Body of pancreas (tissue), 4 donors: ENCODE results near the gene C19orf73.

Experiments
- POLR2A ChIP-seq, 3 donors: fragments of 450-650 bp; IDR thresholded peaks; one replicate each; pipeline ENCODE4 v1.6.1; 2016; ENCODE audit warnings: antibody characterized with exemption in 3 of 3, mild to moderate bottlenecking in 2 of 3
- TF ChIP-seq, protein P1 (sequence below), 7 experiments: fragments of 450-650 bp in 4 of 7; fragments of 200-600 bp in 3 of 7; sonication (generic) in 3 of 7; IDR thresholded peaks; one replicate each; pipeline ENCODE4 v1.5.1; 2016 to 2019; ENCODE audit warnings: antibody characterized with exemption in 7 of 7

- TF ChIP-seq, protein P1, sequence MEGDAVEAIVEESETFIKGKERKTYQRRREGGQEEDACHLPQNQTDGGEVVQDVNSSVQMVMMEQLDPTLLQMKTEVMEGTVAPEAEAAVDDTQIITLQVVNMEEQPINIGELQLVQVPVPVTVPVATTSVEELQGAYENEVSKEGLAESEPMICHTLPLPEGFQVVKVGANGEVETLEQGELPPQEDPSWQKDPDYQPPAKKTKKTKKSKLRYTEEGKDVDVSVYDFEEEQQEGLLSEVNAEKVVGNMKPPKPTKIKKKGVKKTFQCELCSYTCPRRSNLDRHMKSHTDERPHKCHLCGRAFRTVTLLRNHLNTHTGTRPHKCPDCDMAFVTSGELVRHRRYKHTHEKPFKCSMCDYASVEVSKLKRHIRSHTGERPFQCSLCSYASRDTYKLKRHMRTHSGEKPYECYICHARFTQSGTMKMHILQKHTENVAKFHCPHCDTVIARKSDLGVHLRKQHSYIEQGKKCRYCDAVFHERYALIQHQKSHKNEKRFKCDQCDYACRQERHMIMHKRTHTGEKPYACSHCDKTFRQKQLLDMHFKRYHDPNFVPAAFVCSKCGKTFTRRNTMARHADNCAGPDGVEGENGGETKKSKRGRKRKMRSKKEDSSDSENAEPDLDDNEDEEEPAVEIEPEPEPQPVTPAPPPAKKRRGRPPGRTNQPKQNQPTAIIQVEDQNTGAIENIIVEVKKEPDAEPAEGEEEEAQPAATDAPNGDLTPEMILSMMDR (IDR thresholded peaks at IDR 0.05): no peak
- TF ChIP-seq POLR2A (IDR thresholded peaks at IDR 0.05): no peak
These were observed 38.6 kb downstream of the C19orf73 start for GRCh38 chr19:49080392-49080791.
